ENCODE measurements around the gene YES1.
A peak's percentile ranks its signal among the peaks of the same experiment; 100 is the strongest.

YES1 gene

DNA sequence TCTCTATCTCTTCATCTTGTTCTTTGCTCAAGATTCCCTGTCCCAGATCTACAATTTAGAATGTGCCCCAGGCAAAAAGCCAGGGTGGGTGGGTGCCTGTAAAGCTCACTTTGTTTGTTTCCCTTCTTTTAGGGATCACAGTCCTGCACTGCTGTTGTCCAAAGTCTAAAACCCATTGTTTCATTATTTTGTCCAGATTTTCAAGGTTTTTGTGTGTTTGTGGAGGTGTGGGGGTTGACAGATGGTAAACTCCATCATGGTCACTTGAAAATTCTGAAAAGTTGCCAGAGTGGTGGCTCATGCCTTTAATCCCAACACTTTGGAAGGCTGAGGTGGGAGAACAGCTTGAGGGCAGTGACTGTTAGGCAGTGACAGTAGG lies 41.5 kb downstream of the YES1 start:
- Histone ChIP-seq H3K27ac (peak overlapping the region; percentile 54), H2AFZ (no peak overlapping the region), H3K79me2 (peaks cover 24% of the 10 kb centered on the region), H3K4me1 (peaks cover 18% of the 10 kb centered on the region), H3K9ac (no peak overlapping the region), H3K4me2 (ENCODE audit: low read length) (peak overlapping the region; percentile 53), H3K36me3 (ENCODE audit: control insufficient read depth, insufficient read depth, low read length) (no peaks in the 10 kb centered on the region), H3K9me3 (ENCODE audit: control insufficient read depth, low read length) (no peaks in the 10 kb centered on the region), H3K4me3 (ENCODE audit: low read depth, low read length) (no peak overlapping the region), H3K27me3 (ENCODE audit: control insufficient read depth, insufficient read depth, low read length) (no peaks in the 10 kb centered on the region)
- TF ChIP-seq, protein P1, sequence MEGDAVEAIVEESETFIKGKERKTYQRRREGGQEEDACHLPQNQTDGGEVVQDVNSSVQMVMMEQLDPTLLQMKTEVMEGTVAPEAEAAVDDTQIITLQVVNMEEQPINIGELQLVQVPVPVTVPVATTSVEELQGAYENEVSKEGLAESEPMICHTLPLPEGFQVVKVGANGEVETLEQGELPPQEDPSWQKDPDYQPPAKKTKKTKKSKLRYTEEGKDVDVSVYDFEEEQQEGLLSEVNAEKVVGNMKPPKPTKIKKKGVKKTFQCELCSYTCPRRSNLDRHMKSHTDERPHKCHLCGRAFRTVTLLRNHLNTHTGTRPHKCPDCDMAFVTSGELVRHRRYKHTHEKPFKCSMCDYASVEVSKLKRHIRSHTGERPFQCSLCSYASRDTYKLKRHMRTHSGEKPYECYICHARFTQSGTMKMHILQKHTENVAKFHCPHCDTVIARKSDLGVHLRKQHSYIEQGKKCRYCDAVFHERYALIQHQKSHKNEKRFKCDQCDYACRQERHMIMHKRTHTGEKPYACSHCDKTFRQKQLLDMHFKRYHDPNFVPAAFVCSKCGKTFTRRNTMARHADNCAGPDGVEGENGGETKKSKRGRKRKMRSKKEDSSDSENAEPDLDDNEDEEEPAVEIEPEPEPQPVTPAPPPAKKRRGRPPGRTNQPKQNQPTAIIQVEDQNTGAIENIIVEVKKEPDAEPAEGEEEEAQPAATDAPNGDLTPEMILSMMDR (IDR thresholded peaks at IDR 0.05): no peak

DNA sequence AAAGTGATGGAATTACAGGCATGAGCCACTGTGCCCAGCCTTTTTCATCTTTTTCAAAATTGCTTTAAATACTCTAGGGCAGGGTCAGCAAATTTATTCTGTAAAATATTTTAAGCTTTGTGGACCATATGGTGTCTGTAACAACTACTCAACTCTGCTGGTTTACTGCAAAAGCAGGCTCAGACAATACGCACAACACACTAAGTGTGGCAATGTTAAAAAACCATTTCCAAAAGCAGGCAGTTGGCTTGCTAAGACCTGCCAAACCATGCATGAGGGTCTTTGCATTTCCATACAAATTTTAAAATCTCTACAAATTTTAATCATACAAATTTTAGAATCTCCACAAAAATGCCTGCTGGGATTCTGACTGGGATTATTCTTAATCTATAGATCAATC lies 44.1 kb downstream of the YES1 start:
- Histone ChIP-seq H3K36me3 (ENCODE audit: control insufficient read depth, insufficient read depth, low read length) (no peaks in the 10 kb centered on the region), H3K27ac (no peak overlapping the region), H2AFZ (no peak overlapping the region), H3K4me3 (ENCODE audit: low read depth, low read length) (no peak overlapping the region), H3K9me3 (ENCODE audit: control insufficient read depth, low read length) (no peaks in the 10 kb centered on the region), H3K4me2 (ENCODE audit: low read length) (no peak overlapping the region), H3K27me3 (ENCODE audit: control insufficient read depth, insufficient read depth, low read length) (no peaks in the 10 kb centered on the region), H3K4me1 (peaks cover 19% of the 10 kb centered on the region), H3K79me2 (peaks cover 22% of the 10 kb centered on the region), H3K9ac (no peak overlapping the region)
- TF ChIP-seq, protein P1 (IDR thresholded peaks at IDR 0.05): no peak

DNA sequence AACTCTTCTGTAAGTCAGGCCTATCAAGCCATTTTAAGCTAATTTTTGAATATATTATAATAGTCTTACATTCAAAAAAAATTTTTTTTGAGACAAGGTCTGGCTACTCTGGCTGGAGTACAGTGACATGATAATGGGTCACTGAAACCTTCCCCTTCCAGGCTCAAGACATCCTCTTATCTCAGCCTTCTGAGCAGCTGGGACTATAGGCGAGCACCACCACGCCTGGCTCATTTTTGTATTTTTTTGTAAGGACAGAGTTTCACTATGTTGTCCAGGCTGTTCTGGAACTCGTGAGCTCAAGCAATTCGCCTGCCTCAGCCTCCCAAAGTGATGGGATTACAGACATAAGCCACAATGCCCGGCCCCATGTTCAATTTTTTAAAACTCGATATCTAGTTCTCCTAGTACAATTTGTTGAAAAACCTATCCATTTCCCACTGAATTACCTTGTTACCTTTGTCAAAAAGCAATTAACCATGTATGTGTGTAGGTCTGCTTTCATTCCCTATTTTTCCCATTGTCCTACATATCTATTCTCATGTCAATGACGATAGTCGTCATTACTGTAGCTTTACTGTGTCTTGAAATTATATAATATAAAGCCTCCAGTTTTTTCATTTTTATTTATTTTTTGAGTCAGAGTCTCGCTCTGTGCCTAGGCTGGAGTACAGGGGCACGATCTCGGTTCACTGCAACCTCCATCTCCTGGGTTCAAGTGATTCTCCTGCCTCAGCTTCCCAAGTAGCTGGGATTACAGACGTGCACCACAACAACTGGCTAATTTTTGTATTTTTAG lies 44.8 kb downstream of the YES1 start:
- peaks cover 24% of the 10 kb centered on the region for H3K4me1 ChIP-seq
- H3K27ac ChIP-seq: no peak overlapping the region
- no peak overlapping the region for H3K9ac ChIP-seq
- TF ChIP-seq, protein P1 (IDR thresholded peaks at IDR 0.05): no peak
- H3K36me3 ChIP-seq (ENCODE audit: control insufficient read depth, insufficient read depth, low read length): no peaks in the 10 kb centered on the region
- no peaks in the 10 kb centered on the region for H3K9me3 ChIP-seq (ENCODE audit: control insufficient read depth, low read length)
- no peak overlapping the region for H3K4me3 ChIP-seq (ENCODE audit: low read depth, low read length)
- H3K27me3 ChIP-seq (ENCODE audit: control insufficient read depth, insufficient read depth, low read length): no peaks in the 10 kb centered on the region
- peaks cover 22% of the 10 kb centered on the region for H3K79me2 ChIP-seq
- H3K4me2 ChIP-seq (ENCODE audit: low read length): no peak overlapping the region
- H2AFZ ChIP-seq: no peak overlapping the region

DNA sequence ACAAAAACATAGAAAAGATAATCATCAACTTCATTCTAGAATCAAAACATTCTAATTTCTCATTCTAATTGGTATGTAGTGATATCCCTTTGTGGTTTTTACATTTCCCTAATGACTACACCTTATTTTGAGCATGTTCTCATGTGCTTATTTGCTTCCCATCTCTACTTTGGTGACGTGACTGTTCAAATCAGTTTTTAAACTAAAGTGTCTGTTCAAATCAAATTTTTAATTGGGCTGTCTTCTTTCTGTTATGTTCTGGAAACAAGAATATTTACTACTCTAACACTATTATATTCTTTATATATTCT lies 45.5 kb downstream of the YES1 start:
- Histone ChIP-seq H3K4me2 (ENCODE audit: low read length) (peak overlapping the region; percentile 9), H3K27me3 (ENCODE audit: control insufficient read depth, insufficient read depth, low read length) (no peaks in the 10 kb centered on the region), H3K79me2 (peaks cover 25% of the 10 kb centered on the region), H3K27ac (no peak overlapping the region), H3K36me3 (ENCODE audit: control insufficient read depth, insufficient read depth, low read length) (no peaks in the 10 kb centered on the region), H3K9me3 (ENCODE audit: control insufficient read depth, low read length) (no peaks in the 10 kb centered on the region), H3K9ac (no peak overlapping the region), H3K4me3 (ENCODE audit: low read depth, low read length) (no peak overlapping the region), H2AFZ (no peak overlapping the region), H3K4me1 (peaks cover 24% of the 10 kb centered on the region)
- TF ChIP-seq, protein P1 (IDR thresholded peaks at IDR 0.05): no peak
